IPS-18c (cell line): ENCODE measurements around the gene TMEM202.
"Not testable (repeated sequence)": the region's sequence is repeated elsewhere in the genome, so short reads cannot be mapped to it uniquely, and the experiment has no call there.

Source experiments
- H3K4me3 ChIP-seq: 2 replicates; pipeline ENCODE4 v1.7.0; 2013; ENCODE audit warnings: low read depth, mild to moderate bottlenecking, low read length, moderate library complexity; ENCODE audit not compliant: insufficient read depth
- H3K9me3 ChIP-seq: one replicate; pipeline ENCODE4 v1.6.1; 2013; ENCODE audit warnings: mild to moderate bottlenecking, low read length, moderate library complexity; ENCODE audit not compliant: control insufficient read depth, insufficient read depth

TMEM202 gene, protein sequence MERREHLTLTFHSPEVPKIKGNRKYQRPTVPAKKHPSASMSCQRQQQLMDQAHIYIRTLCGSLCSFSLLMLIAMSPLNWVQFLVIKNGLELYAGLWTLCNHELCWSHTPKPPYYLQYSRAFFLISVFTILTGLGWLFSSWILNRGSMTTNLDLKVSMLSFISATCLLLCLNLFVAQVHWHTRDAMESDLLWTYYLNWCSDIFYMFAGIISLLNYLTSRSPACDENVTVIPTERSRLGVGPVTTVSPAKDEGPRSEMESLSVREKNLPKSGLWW

DNA sequence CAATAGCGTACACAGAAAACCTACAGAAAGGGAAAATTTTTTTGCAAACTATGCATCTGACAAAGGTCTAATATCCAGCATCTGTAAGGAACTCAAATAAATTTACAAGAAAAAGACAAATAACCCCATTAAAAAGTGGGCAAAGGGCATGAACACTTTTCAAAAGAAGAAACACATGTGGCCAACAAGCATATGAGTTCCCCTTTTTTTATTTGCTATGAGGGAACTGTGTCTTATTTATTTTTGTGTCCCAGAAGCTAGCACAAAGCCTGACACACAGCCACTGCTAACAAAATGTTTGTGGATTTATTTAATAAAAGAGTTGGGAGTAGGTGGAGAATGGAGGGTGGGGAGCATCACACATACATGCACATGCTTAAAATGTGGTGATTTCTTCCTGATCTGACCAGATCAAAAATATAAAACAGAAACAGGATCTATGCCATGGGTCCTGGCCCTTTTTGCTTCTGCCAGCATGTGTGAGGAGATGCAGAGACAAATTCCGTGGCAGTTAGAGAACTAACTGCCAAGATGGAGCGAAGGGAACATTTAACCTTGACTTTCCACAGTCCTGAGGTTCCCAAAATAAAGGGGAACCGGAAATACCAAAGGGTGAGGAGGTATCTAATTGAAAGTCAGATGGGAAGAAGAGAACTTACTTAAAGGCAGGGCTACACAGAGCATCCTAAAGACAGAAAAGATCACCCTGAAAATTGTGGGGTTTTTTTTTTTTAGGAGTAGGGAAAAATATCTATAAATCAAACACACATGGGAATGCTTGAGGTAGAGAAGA lies at the start of gene TMEM202:
TSS of gene TMEM202 (plus strand) at position 510 of the 793 bp plus-strand sequence. CDS start at position 532, 22 bp downstream.
- Histone ChIP-seq H3K4me3 (no peak within 1 kb of the TSS), H3K9me3 (no peaks in the 10 kb centered on the region)

DNA sequence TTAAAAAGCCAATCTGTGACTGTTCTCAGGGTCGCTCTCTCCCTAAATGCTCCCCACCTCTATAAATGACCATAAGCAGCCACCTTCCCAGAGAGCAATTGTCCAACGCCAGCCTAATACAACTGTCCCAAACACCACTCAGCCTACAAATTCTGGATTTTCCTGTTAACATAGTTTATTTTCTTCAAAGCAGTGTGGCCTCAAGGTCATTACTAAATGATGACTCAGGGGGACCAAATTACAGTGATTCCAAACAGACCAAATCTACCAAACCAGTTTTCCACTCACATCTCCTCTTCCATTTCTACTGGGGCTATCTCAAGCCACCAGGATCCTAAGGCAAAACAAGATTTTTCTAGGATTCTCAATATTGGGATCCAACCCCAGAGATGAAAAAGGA lies 44.8 kb upstream of the TMEM202 start:
- H3K4me3 ChIP-seq = no peak overlapping the region
- no peaks in the 10 kb centered on the region for H3K9me3 ChIP-seq

DNA sequence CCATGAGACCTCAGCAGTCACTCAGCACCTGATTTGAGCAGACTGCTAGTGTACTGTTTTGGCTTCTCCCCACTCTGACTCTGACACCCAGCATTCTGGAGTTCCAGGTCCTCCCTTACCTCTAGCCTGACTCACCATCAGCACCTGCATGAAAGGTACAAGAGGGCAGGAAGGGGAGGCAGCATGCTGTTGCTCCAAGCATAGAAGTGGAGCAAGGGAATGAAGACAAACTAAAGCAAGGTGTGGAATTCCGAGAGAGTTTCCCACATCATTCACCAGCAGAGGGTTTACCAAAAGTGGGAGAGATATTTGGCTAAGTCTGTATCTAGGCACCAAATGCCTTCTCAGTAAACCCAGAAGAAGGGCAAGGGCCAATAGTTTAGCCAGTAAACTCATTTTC lies 43.6 kb upstream of the TMEM202 start:
- Histone ChIP-seq H3K4me3 (no peak overlapping the region), H3K9me3 (no peaks in the 10 kb centered on the region)

DNA sequence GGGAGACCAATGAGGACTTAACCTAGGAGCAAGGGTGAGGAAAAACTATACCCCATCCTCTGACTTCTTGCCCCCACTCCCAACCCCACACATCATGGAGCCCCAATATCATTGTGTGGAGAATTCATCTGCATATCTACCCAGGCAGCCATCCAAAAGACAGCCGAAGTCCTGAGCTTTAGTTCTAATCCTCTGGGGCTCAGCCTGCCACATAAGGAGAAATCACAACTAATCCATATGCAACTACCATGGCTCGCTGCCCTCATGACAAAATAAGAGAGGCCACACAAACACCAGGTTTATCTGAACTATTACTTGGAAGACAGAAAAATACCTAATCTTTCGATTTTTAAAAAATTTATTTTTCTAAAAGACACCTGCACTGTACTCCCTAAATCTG lies 40.0 kb upstream of the TMEM202 start:
- H3K9me3 ChIP-seq = no peaks in the 10 kb centered on the region
- no peak overlapping the region for H3K4me3 ChIP-seq

DNA sequence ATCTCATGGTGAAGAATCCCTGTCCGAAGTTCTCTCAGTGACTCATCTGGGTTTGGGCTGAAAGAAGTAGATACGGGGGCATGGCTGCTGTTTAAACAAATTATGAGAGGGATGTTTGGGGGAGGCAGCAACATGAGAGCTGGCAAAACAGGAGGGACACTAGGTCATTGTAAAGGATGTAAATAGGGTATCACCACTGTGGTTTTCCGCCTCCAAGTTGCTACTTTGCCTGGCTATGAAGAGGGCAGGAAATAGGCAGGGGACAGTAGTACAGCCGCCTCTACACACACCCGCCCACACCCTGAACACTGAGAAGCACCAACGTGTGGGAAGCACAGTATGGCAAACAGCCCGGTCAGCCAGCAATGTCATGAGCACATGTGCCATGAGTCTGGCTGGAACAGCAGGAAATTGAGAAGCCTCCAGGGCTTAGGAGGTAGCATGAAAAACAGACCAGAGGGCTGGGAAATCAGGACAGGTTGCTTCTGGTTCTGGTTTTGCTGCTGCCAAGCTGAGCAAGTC lies 39.4 kb upstream of the TMEM202 start:
- Histone ChIP-seq H3K9me3 (no peaks in the 10 kb centered on the region), H3K4me3 (no peak overlapping the region)

DNA sequence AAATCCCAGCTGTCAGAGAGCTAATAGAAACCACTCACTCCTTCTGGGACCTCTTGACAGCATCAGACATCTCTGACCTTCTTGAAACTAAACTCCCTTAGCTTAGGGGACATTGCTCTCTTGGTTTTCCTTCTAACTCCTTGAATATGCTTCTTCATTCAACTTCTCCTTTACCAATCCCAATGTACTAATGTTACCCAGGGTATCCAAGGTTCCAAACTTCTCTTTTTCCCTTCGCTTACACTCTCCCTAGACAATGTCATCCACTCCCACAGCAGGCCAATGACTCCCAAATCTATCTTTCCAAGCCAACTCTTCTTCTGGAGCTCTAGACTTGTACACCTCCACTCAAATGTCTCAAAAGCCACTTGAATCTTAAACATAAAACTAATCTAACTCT lies 36.9 kb upstream of the TMEM202 start:
- H3K4me3 ChIP-seq = no peak overlapping the region
- no peaks in the 10 kb centered on the region for H3K9me3 ChIP-seq

DNA sequence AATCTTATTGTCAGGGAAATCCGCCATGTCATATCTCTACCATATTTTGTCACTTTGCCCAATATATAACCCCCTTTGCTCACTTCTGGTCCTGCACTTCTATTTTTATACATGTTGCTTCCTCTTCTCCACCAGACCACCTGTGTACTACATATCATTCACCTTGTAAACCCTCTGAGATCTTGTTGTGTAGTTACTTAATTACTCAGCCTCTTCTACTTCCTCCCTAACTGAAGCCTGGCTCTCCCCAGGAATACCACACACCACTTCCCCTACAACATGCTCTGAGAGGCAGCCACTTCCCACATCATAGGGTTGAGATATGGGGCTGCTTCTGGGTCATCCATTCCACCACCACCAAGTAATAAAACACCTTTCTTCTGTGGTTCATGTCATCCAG lies 32.3 kb upstream of the TMEM202 start:
- peaks cover 2% of the 10 kb centered on the region for H3K9me3 ChIP-seq
- H3K4me3 ChIP-seq = no peak overlapping the region

DNA sequence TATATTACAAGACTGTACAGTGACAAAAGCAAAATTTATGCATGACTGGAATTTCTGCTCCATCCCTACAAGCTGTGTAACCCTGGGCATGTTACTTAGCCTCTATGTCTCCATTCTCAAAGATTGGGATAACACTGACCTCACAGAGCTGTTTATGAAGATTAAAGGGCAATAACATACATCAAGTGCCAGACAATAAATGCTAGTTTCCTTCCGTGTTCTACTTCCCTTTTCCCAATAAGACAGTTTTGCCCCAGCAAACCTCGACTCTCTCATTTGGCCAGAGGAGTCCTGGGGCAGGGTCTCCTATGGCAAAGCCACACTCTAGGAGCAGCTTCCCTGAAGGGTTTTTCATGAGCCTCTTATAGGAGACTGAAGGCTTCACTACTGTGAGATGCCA lies 29.8 kb upstream of the TMEM202 start:
- H3K9me3 ChIP-seq = peaks cover 2% of the 10 kb centered on the region
- no peak overlapping the region for H3K4me3 ChIP-seq

DNA sequence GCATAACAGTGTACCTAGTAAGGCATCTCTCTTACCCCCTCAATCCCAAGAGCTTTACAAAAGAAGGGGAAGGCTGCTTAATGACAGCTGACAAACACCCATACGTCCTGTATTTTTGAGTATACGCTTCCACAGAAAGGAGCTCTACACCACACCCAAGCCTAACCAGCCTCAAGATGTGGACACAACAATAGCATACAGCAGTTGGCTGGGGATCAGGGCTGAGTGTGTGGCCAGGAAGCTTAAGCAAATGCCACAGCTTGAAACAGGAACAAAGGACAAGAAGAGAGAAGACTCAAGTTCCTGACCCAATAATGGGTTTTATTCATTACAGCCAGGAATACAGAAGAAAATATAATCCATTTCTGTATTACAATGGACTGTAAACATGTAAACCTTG lies 29.2 kb upstream of the TMEM202 start:
- peaks cover 2% of the 10 kb centered on the region for H3K9me3 ChIP-seq
- H3K4me3 ChIP-seq = no peak overlapping the region

DNA sequence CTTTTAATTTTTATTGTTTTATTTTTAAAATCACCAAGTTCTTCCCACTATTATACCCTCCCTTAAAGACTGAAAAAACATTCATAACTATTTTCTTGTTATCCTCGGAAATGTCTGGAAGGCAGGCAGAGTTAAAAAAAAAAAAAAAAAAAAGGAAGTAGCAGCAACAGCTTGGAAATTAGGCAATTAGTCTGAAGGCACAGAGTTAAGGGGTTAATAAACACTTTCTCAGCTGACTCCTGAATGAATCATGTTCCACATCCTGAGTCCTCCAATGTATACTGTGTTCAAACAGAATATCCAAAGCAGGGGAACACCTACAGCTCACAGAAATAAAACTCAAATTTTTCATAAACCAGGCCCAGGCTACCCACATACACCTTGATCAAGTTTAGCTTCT lies 28.1 kb upstream of the TMEM202 start:
- H3K9me3 ChIP-seq = peaks cover 2% of the 10 kb centered on the region
- H3K4me3 ChIP-seq = no peak overlapping the region

DNA sequence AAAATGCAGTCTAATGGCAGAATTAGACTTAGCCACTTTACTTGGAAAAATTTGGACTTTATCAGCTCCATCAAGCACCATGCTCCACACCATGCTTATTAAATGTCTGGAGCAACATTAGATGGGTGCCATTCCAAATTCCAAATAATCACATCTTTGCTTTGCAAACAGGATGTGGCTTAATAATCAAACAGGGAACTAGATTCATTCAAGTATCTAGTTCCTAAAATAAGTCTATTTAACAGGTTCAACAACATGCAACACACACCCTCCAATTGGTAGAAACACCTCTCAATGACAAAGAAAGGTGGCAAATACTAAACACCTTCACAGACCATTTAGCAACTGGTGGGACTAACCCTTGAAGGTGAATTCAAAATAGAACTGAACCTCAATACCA lies 25.7 kb upstream of the TMEM202 start:
- no peaks in the 10 kb centered on the region for H3K9me3 ChIP-seq
- H3K4me3 ChIP-seq = no peak overlapping the region

DNA sequence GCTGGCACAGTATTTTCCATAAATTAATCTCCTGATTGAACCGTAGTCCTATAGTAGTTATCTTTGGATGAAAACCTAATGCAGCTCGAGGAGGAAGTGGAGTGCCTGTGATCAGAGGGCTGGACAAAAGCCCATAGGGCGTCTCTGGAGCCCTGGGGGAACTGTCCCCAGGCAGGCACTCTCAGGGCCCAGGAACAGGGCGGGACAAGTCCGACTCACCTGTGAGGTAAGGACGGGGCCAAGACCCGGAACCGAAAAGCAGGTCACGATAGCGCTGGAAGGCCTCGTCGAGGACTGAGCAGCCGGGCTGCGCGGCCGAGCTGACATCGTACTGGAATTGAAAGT lies 22.6 kb upstream of the TMEM202 start:
- Histone ChIP-seq H3K9me3 (no peaks in the 10 kb centered on the region), H3K4me3 (peak overlapping the region; percentile 89)

DNA sequence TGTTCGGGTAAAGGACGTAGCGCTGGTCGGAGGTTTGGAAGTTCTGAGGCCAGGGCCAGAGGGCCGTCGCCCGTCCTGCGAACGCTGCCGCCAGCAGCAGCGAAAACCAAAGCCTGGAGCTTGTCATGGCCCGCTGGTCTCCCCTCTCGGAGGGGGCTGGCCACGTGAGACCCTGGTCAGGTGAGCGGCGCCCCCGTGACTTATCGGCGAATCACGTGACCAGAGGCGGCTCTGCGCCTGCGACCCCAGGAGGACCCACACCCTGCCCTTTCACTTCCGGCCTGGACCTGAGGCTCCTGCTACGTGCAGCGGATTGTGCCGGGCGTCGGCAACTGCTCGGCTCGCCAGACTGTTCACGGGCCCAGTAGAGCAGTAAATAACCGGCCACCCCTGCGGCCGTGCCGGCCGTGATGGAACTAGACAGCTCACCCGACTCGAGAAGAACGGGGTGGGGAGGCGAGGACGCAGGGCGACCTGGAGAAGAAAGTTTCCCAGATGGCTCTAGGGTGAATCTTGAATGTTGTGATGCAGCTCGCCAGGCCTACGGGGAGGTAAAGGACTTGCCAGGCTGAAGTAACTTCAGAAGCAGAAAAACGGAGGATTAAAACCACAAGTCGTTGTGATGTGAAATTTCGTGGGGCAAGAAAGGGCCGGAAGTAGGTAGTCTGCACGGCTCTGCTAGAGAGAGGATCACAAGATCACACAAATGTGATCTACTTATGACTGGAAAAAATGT lies 22.1 kb upstream of the TMEM202 start, which contains the start of gene HEXA:
TSS of gene HEXA (minus strand) at position 169 of the 736 bp plus-strand sequence. CDS start at position 127, 42 bp downstream.
- no peaks in the 10 kb centered on the region for H3K9me3 ChIP-seq
- peak within 1 kb of the TSS; percentile 89 for H3K4me3 ChIP-seq

DNA sequence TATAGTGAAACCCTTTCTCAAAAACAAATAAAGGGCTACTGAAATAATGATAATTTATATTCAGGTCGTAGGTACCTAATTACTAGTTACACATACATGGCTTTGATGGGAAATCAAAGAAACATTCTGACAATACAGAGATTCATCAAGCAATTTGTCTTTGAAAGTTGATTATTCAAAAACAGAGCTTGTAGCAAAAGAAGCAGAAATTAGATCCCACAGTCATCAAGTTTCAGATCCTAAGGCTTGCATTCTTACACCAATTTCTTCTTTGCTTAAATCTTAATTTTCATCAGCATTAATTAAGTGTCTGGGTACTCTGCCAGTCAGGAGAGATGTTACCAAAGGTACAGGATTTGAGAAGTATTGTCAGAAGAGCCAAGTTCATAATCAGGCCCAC lies 20.8 kb upstream of the TMEM202 start:
- Histone ChIP-seq H3K4me3 (no peak overlapping the region), H3K9me3 (no peaks in the 10 kb centered on the region)

DNA sequence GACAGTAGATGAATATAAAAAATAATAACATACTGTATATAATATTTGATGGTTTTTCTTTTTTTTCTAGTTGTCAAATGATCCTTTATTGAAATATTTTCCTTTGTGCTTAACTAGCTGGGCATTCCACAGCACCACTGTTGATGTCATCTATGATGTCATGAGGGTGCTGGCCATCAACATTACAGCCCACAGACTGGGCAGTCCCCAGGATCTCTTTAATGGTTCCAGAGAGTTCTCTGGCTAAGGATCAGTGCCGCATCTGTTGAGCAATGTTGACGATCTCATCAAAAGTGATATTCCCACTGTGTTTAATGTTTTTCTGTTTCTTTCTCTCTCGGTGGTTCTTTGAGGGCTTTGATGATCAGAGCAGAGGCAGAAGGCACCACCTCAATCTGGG lies 19.0 kb upstream of the TMEM202 start:
- not testable (repeated sequence) for H3K9me3 ChIP-seq, H3K4me3 ChIP-seq

DNA sequence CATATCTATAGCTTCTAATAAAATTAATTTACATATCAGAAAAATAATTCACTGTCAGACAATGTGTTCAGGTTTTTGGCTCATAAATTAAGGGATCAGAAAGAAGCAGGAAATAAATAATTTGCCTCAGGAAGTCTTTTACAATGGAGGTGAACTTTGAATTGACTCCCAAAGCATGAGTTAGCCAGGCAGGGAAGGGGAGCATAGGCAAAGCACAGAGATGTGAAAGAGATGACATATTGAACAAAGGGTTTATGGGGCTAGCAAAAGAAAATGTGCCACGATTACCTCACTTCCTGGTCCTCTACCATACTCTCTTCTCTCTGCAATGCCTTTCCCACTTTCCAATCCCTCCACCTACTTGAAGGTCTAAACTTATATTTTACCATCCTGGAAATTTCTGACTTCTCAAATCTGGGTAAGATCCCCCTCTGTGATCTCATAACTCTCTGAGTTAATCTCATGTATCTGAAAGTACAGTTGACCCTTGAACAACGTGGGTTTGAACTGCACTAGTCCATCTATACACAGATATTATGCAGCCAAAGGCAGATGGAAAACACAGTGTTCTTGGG lies 18.2 kb upstream of the TMEM202 start:
- Histone ChIP-seq H3K9me3 (no peaks in the 10 kb centered on the region), H3K4me3 (no peak overlapping the region)

DNA sequence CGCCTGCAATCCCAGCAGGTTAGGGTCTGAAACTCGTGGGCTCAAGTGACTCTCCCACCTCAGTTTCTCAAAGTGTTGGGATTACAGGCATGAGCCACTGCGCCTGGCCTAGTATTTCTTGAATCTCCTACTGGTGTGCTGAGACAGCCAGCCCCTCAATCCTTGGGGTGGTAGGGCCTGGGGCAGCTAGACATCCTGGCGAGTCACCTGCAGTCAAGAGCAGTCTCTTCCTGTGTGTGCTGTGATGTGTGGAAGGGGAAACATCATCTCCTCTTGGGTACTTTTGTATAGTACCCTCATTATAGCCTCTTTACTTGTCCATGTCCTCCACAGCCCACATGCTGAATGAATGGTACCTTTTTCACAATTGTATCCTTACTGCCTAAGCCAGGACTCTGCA lies 17.4 kb upstream of the TMEM202 start:
- no peaks in the 10 kb centered on the region for H3K9me3 ChIP-seq
- no peak overlapping the region for H3K4me3 ChIP-seq
